Lower leg skin (tissue), 3 donors: ENCODE results near the gene LRP1B.

ENCODE experiments used
- CTCF ChIP-seq, 3 donors: fragments of 450-650 bp; IDR thresholded peaks; one replicate each; pipeline ENCODE4 v1.5.1; 2016; ENCODE audit warnings: antibody characterized with exemption in 3 of 3, mild to moderate bottlenecking in 3 of 3, moderate library complexity in 2 of 3
- POLR2A ChIP-seq, 2 donors: fragments of 450-650 bp; IDR thresholded peaks; one replicate each; pipeline ENCODE4 v1.6.1; 2016 to 2017; ENCODE audit warnings: antibody characterized with exemption in 2 of 2, mild to moderate bottlenecking in 1 of 2, moderate library complexity in 1 of 2

GRCh38 chr2:141317986-141318385, 812.8 kb downstream of the LRP1B start:
- TF ChIP-seq CTCF (IDR thresholded peaks at IDR 0.05): no peak
- no peak for TF ChIP-seq POLR2A (IDR thresholded peaks at IDR 0.05)
